Panc1 (cell line): ENCODE data around the gene TFEB. TPM values are rescaled to one million over a fixed set of nuclear protein-coding genes. Genes with fewer than 3 reads are reported as not detected.
A peak's percentile ranks its signal among the peaks of the same experiment; 100 is the strongest.

Source experiments
- ATAC-seq: fragments of 200-7000 bp; cut with Tn5 transposase; 2 replicates; pipeline ENCODE4 v1.9.1; 2020; ENCODE audit warnings: mild to moderate bottlenecking, moderate library complexity
- BruUV-seq: library from RNA; stranded (reverse); fragments of 400-500 nt; replicated peaks from 2 replicates; lab custom pipeline; 2021; lab: Mats Ljungman, UMichigan
- CTCF ChIA-PET: fragments of 300-600 bp; sonication (Branson Sonifier 250); formaldehyde crosslinking; loops from one replicate; lab custom pipeline; 2022; ENCODE audit warnings: antibody characterized with exemption; lab: Charles Lee
- POLR2A ChIA-PET: fragments of 300-600 bp; sonication (Branson Sonifier 250); formaldehyde crosslinking; loops from one replicate; lab custom pipeline; 2022; ENCODE audit warnings: antibody characterized with exemption; lab: Charles Lee
- DNase-seq: peaks from one replicate; pipeline ENCODE4 v3.0.0-alpha.2; 2010; ENCODE audit warnings: low read depth, low spot score
- H3K27ac ChIP-seq: 2 replicates; pipeline ENCODE4 v1.5.1; 2011; ENCODE audit warnings: mild to moderate bottlenecking, low read length, inconsistent platforms
- H3K27me3 ChIP-seq: fragments of 200-500 bp; sonication (Bioruptor generic); 2 replicates; pipeline ENCODE4 v1.6.0; 2014; ENCODE audit warnings: low read length, inconsistent platforms; ENCODE audit not compliant: control insufficient read depth, insufficient read depth
- H3K36me3 ChIP-seq: fragments of 200-500 bp; sonication (Bioruptor generic); 2 replicates; pipeline ENCODE4 v1.5.1; 2014; ENCODE audit warnings: inconsistent platforms, mild to moderate bottlenecking, low read length, moderate library complexity; ENCODE audit not compliant: control insufficient read depth, insufficient read depth
- H3K4me1 ChIP-seq: 2 replicates; pipeline ENCODE4 v1.5.1; 2011; ENCODE audit warnings: inconsistent platforms, mild to moderate bottlenecking, low read length, moderate library complexity; ENCODE audit not compliant: control insufficient read depth, insufficient read depth
- H3K4me3 ChIP-seq, 2 experiments: 2 replicates each; pipeline ENCODE4 v1.5.1; 2011 to 2012; ENCODE audit warnings: low read depth in 2 of 2, low read length in 2 of 2, mild to moderate bottlenecking in 2 of 2, inconsistent platforms in 1 of 2, moderate library complexity in 1 of 2
- H3K9me3 ChIP-seq: fragments of 200-500 bp; sonication (Bioruptor generic); 2 replicates; pipeline ENCODE4 v1.5.1; 2014; ENCODE audit warnings: low read depth, mild to moderate bottlenecking, inconsistent platforms, low read length, moderate library complexity; ENCODE audit not compliant: control insufficient read depth, insufficient read depth
- CTCF ChIP-seq: fragments of 450-650 bp; IDR thresholded peaks from 2 replicates; pipeline ENCODE4 v1.5.1; 2017; ENCODE audit warnings: mild to moderate bottlenecking
- POLR2AphosphoS5 ChIP-seq: IDR thresholded peaks from 2 replicates; pipeline ENCODE4 v1.6.1; 2012; ENCODE audit warnings: mild to moderate bottlenecking, low read depth, low read length, moderate library complexity
- REST ChIP-seq, 2 experiments: IDR thresholded peaks; 2 replicates each; pipeline ENCODE4 v1.6.1; 2011 to 2012; ENCODE audit warnings: low read depth in 2 of 2, control low read depth in 1 of 2, low read length in 1 of 2, mild to moderate bottlenecking in 1 of 2, moderate library complexity in 1 of 2; ENCODE audit not compliant: insufficient read depth in 1 of 2
- SIN3A ChIP-seq: IDR thresholded peaks from 2 replicates; pipeline ENCODE4 v1.6.1; 2012; ENCODE audit warnings: low read depth, mild to moderate bottlenecking, low read length, moderate library complexity, borderline replicate concordance; ENCODE audit not compliant: insufficient read depth
- TCF7L2 ChIP-seq: IDR thresholded peaks from 2 replicates; pipeline ENCODE4 v1.6.1; 2011; ENCODE audit warnings: mild to moderate bottlenecking, low read depth, low read length, inconsistent platforms
- in situ Hi-C: cut with HindIII; loops from 2 replicates; pipeline ENCODE4 v1.10.0; 2016; ENCODE audit warnings: low sequenced_read_pairs, low pct_unique_long_range_greater_than_20kb
- intact Hi-C: fragments of 100-400 bp; cut with micrococcal nuclease; formaldehyde crosslinking; loops from one replicate; pipeline ENCODE4 v1.10.0; 2022; ENCODE audit not compliant: unreplicated experiment
- total RNA-seq: library from RNA; stranded (reverse); gene quantifications from one replicate; pipeline ENCODE4 v1.2.1, GENCODE V29; 2021; ENCODE audit not compliant: unreplicated experiment

Gene TFEB
- total RNA-seq, 1 experiment from 2014 or later = 13.3 TPM

DNA sequence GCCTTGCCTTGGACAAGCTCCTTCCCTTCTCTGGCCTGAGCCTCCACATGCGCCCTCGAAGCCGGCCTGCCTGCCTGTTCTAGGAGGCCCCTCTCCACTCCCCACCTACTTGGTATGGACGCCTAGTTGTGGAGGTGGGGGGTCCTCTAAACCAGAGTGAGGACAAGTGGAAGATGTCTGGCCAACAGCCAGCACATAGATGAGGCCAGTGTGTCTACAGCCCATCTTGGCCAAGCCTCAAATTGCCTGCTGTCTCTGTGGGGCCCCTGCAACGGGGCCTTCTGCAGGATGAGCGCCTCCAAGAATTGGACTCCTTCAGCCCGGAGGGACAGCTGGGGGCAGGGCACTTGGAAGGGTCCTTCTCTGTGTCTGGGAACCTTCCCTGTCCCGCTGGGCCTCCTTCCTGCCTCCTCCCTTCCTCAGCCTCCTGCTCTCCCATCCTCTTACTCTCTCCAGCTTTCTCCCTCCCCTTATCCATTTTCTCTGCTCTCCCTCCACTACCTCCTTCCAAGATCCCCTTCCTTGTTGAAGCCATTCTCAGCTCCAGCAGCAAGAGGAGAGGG is 95.5 kb downstream of the TFEB start:
- CTCF ChIA-PET = interaction anchor here (0.5 kb wide), 1 partner anchor 37 kb away, joined by 3 read pairs; no protein-coding TSS in a partner anchor
- intact Hi-C loops (no loop called here), in situ Hi-C loops (no loop called here)
- no TSS peak for BruUV-seq
- H3K4me1 ChIP-seq = no peaks in the 10 kb centered on the region
- no peaks in the 10 kb centered on the region; the same call in none of the 2 replicates for H3K27me3 ChIP-seq
- H3K9me3 ChIP-seq = no peaks in the 10 kb centered on the region
- TF ChIP-seq TCF7L2 = no peak
- no peak for TF ChIP-seq SIN3A
- TF ChIP-seq POLR2AphosphoS5 = no peak
- TF ChIP-seq CTCF = no peak
- no peak for TF ChIP-seq REST (IDR thresholded peaks at IDR 0.05; ENCODE audit: insufficient read depth in 1 of 2, low read depth in 2 of 2, low read length in 1 of 2)
- H3K27ac ChIP-seq = no peak overlapping the region
- ATAC-seq (no peak), DNase-seq (no peak)
- POLR2A ChIA-PET = no interaction called here
- H3K36me3 ChIP-seq = peaks cover 3% of the 10 kb centered on the region; the same call in 1 of the 2 replicates
- H3K4me3 ChIP-seq = no peak overlapping the region

GRCh38 chr6:41638935-41639808 is 96.2 kb downstream of the TFEB start:
- Histone ChIP-seq H3K4me1 (no peaks in the 10 kb centered on the region), H3K4me3 (peak overlapping the region in 1 of 2 experiments; percentile 21; a peak in 1 of 4 replicates), H3K36me3 (peaks cover 3% of the 10 kb centered on the region; the same call in 1 of the 2 replicates), H3K27me3 (no peaks in the 10 kb centered on the region; the same call in none of the 2 replicates), H3K9me3 (no peaks in the 10 kb centered on the region), H3K27ac (no peak overlapping the region)
- DNase-seq (no peak), ATAC-seq (no peak)
- TF ChIP-seq TCF7L2 (no peak), REST (IDR thresholded peaks at IDR 0.05; ENCODE audit: insufficient read depth in 1 of 2, low read depth in 2 of 2, low read length in 1 of 2) (no peak), POLR2AphosphoS5 (no peak), CTCF (no peak), SIN3A (no peak)
- no TSS peak for BruUV-seq
- ChIA-PET POLR2A (no interaction called here), CTCF (interaction anchor here (0.5 kb wide), 1 partner anchor 36 kb away, joined by 3 read pairs; no protein-coding TSS in a partner anchor)
- intact Hi-C loops = no loop called here
- in situ Hi-C loops = no loop called here
